IPS DF 6.9 (cell line): Measurements from ENCODE around the gene MYBPC2.

Experiments used
- DNase-seq: peaks from one replicate; pipeline ENCODE4 v3.0.0-alpha.2; 2013; ENCODE audit warnings: low read depth, low spot score
- H3K27ac ChIP-seq: one replicate; pipeline ENCODE4 v1.5.1; 2013; ENCODE audit warnings: low read length, control low read depth
- H3K27me3 ChIP-seq: 2 replicates; pipeline ENCODE4 v1.6.1; 2013; ENCODE audit warnings: mild to moderate bottlenecking, low read length; ENCODE audit not compliant: control insufficient read depth, insufficient read depth
- H3K36me3 ChIP-seq: 2 replicates; pipeline ENCODE4 v1.6.1; 2013; ENCODE audit warnings: low read length; ENCODE audit not compliant: control insufficient read depth, insufficient read depth
- H3K4me1 ChIP-seq: 2 replicates; pipeline ENCODE4 v1.6.1; 2013; ENCODE audit warnings: low read length; ENCODE audit not compliant: control insufficient read depth, insufficient read depth
- H3K4me3 ChIP-seq: 2 replicates; pipeline ENCODE4 v1.5.1; 2013; ENCODE audit warnings: mild to moderate bottlenecking, low read length
- H3K9me3 ChIP-seq: 2 replicates; pipeline ENCODE4 v1.6.1; 2013; ENCODE audit warnings: low read length, inconsistent platforms; ENCODE audit not compliant: control insufficient read depth, insufficient read depth
- WGBS: extraction: QIAGEN DNeasy Blood & Tissue Kit; methylation state at CpG from one replicate; pipeline ENCODE4 v1.1.7; 2013; ENCODE audit warnings: mixed read lengths, missing lambda C conversion rate; ENCODE audit not compliant: insufficient read length, insufficient coverage; 5-methylcytosine and 5-hydroxymethylcytosine counted together

MYBPC2 gene

GRCh38 chr19:50501186-50501567 lies 68.5 kb downstream of the MYBPC2 start:
- peaks cover 4% of the 10 kb centered on the region; the same call in 1 of the 2 replicates for H3K4me1 ChIP-seq
- H3K27me3 ChIP-seq: no peaks in the 10 kb centered on the region; the same call in 1 of the 2 replicates
- no peak for DNase-seq
- H3K36me3 ChIP-seq: no peaks in the 10 kb centered on the region
- no peaks in the 10 kb centered on the region; the same call in 1 of the 2 replicates for H3K9me3 ChIP-seq
- H3K4me3 ChIP-seq: no peak overlapping the region
- WGBS: no CpG with 5 or more reads among the region's 12 CpGs
- H3K27ac ChIP-seq: no peak overlapping the region

- WGBS: no CpG with 5 or more reads among the region's 25 CpGs
- peaks cover 4% of the 10 kb centered on the region; the same call in 1 of the 2 replicates for H3K4me1 ChIP-seq
Measured at GRCh38 chr19:50501568-50502475, 69.1 kb downstream of the MYBPC2 start.

GRCh38 chr19:50505856-50506611 lies 73.3 kb downstream of the MYBPC2 start:
- Histone ChIP-seq H3K36me3 (no peaks in the 10 kb centered on the region), H3K4me3 (no peak overlapping the region; the same call in 1 of the 2 replicates), H3K27ac (no peak overlapping the region), H3K27me3 (no peaks in the 10 kb centered on the region), H3K9me3 (no peaks in the 10 kb centered on the region), H3K4me1 (no peaks in the 10 kb centered on the region)
- no peak for DNase-seq
- no CpG with 5 or more reads among the region's 30 CpGs for WGBS

More at GRCh38 chr19:50501568-50502475, 69.1 kb downstream of the MYBPC2 start:
- DNase-seq: no peak
- Histone ChIP-seq H3K4me3 (no peak overlapping the region), H3K36me3 (no peaks in the 10 kb centered on the region), H3K27me3 (no peaks in the 10 kb centered on the region; the same call in 1 of the 2 replicates), H3K27ac (no peak overlapping the region), H3K9me3 (no peaks in the 10 kb centered on the region; the same call in 1 of the 2 replicates)

- DNase-seq: no peak
- Histone ChIP-seq H3K4me3 (no peak overlapping the region), H3K27ac (no peak overlapping the region), H3K4me1 (no peaks in the 10 kb centered on the region), H3K27me3 (no peaks in the 10 kb centered on the region), H3K36me3 (no peaks in the 10 kb centered on the region), H3K9me3 (no peaks in the 10 kb centered on the region)
- 100% methylated on average over 1 of the region's 10 CpGs for WGBS
Measured at GRCh38 chr19:50506700-50507099, 74.0 kb downstream of the MYBPC2 start.

GRCh38 chr19:50507376-50507775 lies 74.7 kb downstream of the MYBPC2 start:
- Histone ChIP-seq H3K27me3 (no peaks in the 10 kb centered on the region), H3K9me3 (no peaks in the 10 kb centered on the region; the same call in 1 of the 2 replicates), H3K36me3 (no peaks in the 10 kb centered on the region), H3K4me3 (no peak overlapping the region), H3K27ac (no peak overlapping the region), H3K4me1 (no peaks in the 10 kb centered on the region)
- no CpG with 5 or more reads among the region's 8 CpGs for WGBS
- no peak for DNase-seq

GRCh38 chr19:50508843-50509190 lies 76.1 kb downstream of the MYBPC2 start:
- H3K4me1 ChIP-seq: no peaks in the 10 kb centered on the region
- H3K9me3 ChIP-seq: no peaks in the 10 kb centered on the region; the same call in 1 of the 2 replicates
- no peak overlapping the region for H3K27ac ChIP-seq
- H3K27me3 ChIP-seq: no peaks in the 10 kb centered on the region
- DNase-seq: no peak
- H3K4me3 ChIP-seq: no peak overlapping the region
- H3K36me3 ChIP-seq: no peaks in the 10 kb centered on the region; the same call in 1 of the 2 replicates
- WGBS: no CpG with 5 or more reads among the region's 3 CpGs

GRCh38 chr19:50509366-50509765 lies 76.7 kb downstream of the MYBPC2 start:
- no peak overlapping the region for H3K4me3 ChIP-seq
- WGBS: no CpG with 5 or more reads among the region's 11 CpGs
- no peaks in the 10 kb centered on the region for H3K4me1 ChIP-seq
- H3K36me3 ChIP-seq: no peaks in the 10 kb centered on the region; the same call in 1 of the 2 replicates
- peaks cover under 1% of the 10 kb centered on the region; the same call in 1 of the 2 replicates for H3K9me3 ChIP-seq
- DNase-seq: no peak
- H3K27me3 ChIP-seq: no peaks in the 10 kb centered on the region
- no peak overlapping the region for H3K27ac ChIP-seq

GRCh38 chr19:50510121-50510670 lies 77.5 kb downstream of the MYBPC2 start:
- DNase-seq: no peak
- Histone ChIP-seq H3K4me3 (no peak overlapping the region), H3K36me3 (no peaks in the 10 kb centered on the region; the same call in 1 of the 2 replicates), H3K4me1 (no peaks in the 10 kb centered on the region), H3K27ac (no peak overlapping the region), H3K27me3 (no peaks in the 10 kb centered on the region), H3K9me3 (peaks cover 4% of the 10 kb centered on the region; the same call in 1 of the 2 replicates)
- no CpG with 5 or more reads among the region's 26 CpGs for WGBS

GRCh38 chr19:50510700-50511068 lies 78.0 kb downstream of the MYBPC2 start:
- Histone ChIP-seq H3K27me3 (no peaks in the 10 kb centered on the region), H3K36me3 (no peaks in the 10 kb centered on the region; the same call in 1 of the 2 replicates), H3K27ac (no peak overlapping the region), H3K4me1 (no peaks in the 10 kb centered on the region), H3K9me3 (peaks cover 4% of the 10 kb centered on the region; the same call in 1 of the 2 replicates), H3K4me3 (peak overlapping the region; percentile 12; the same call in 1 of the 2 replicates)
- DNase-seq: no peak
- WGBS: no CpG with 5 or more reads among the region's 10 CpGs
